HuH-7.5 (cell line): Measurements from ENCODE around the gene TMEM164.

Experiments used
- DNase-seq: peaks from one replicate; pipeline ENCODE4 v3.0.0; 2011; ENCODE audit warnings: low spot score

The TMEM164 gene

GRCh38 chrX:110210417-110211139 is 207.7 kb downstream of the TMEM164 start:
- DNase-seq = no peak

GRCh38 chrX:110211340-110211739 is 208.4 kb downstream of the TMEM164 start:
- DNase-seq = no peak

DNA sequence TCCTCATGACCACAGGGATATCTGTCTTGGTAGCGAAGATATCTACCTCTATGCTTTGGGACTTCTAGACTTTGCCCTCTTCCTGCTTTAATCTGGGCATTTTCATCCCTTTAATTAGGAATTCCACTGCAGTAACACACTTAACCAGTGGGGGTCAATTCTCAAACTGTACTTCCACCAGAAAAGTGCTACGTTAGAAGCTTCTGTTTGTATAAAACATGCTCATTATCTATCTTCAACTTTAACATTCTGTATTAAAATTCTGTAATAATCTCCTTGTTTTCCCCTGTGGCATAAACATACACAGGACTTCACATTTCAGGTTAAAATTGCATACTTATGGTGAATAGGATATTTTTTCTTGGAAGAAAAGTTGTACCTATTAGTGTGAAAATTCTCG is 209.4 kb downstream of the TMEM164 start:
- DNase-seq = no peak

DNA sequence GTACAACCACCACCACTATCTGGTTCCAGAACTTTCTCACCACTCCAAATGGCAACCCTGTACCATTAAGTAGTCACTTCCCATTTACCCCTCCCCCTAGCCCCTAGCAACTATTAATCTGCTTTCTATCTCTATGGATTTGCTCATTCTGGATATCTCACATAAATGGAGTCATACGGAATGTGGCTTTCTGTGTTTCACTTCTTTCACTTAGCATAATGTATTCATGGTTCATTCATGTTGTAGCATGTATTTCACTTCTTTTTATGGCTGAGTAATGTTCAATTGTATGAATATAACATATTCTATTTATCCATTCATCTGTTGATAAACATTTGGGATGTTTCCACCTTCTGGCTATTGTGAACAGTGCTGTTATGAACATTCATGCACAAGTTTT is 210.3 kb downstream of the TMEM164 start:
- no peak for DNase-seq

DNA sequence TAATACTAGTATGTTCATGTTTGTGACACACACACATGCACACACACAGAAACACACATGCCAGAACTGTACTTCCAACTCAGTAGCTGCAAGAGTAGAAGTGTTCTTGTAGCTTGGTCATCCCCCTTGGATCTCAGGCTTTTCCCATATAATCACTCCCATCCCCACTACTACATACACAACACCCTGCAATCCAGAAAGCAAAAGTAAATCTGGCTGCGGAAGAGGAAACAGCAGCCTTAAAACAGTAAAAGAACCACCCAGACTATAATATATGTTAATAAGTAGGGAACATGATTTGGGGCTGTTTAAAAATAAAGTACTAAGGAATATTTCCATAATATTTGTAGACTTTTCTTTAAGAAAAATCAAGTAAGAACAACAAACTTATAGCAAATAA is 211.8 kb downstream of the TMEM164 start:
- no peak for DNase-seq

DNA sequence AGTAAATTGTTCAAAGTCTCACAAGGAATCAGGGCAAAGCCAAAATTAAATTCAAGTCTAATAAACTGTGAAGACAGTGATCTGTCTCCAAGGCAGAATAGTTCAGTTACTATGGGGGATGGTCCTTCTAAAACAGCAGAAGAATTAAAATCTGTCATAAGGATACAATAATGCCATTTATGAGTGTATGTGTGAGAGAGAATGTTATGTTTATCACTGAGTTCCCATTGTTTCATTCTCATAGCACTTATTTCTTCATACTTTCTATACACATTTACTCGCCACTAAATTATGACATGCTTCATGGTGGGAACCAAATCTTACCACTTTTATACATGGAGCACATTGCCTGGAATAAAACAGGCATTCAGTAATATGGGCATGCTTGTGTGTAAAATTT is 212.5 kb downstream of the TMEM164 start:
- no peak for DNase-seq

DNA sequence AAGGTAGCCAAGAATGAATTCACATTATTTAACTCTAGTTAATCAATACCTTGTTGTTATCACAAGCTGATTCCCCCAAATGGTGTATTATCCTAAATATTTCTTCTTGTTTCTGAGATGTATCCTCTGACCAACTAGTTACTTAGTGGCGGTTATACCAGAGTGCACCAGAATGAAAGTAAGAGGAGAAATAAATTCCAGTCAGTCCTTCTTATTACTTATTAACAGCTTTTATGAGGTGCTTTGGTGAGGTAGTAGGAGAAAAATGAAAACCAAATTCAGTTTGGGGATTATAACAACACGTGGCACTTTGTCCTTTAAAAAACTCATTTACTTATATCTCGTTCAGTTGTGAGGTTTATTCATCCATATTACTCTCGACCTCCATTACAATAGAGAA is 213.1 kb downstream of the TMEM164 start:
- DNase-seq = no peak

- DNase-seq = no peak
These were observed 215.7 kb downstream of the TMEM164 start for GRCh38 chrX:110218591-110218990.

DNA sequence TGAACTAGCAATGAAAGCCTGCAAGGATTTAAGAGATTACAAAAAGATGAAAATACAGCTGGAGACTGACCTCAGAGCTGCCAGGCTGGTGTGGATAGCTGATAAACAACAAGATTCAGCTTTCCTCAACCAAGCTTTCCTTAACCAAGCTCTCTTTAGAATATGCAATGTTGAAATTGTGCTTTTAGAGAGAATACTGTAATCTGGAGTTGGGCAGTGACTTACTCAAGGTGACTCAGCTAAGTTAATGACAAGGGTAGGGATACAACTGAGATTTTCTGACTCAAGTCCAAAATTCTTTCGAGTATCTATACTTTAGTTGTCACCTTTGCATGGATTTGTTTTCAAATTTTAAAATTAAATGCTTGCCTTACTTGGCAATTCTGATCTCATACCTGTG is 217.0 kb downstream of the TMEM164 start:
- DNase-seq = no peak

GRCh38 chrX:110222497-110223257 is 219.8 kb downstream of the TMEM164 start:
- no peak for DNase-seq

GRCh38 chrX:110224926-110225617 is 222.2 kb downstream of the TMEM164 start:
- no peak for DNase-seq

- no peak for DNase-seq
These were observed 224.0 kb downstream of the TMEM164 start for GRCh38 chrX:110226931-110227330.
